WTC11 (cell line): ENCODE measurements around the gene PADI6. TPM values are rescaled to one million over a fixed set of nuclear protein-coding genes. Genes with fewer than 3 reads are reported as not detected.

Experiments
- ATAC-seq: fragments of 200-7000 bp; cut with Tn5 transposase; 2 replicates; pipeline ENCODE4 v1.10.0; 2021; ENCODE audit warnings: mild to moderate bottlenecking, moderate library complexity
- CTCF ChIA-PET: fragments of 300-600 bp; sonication (Branson Sonifier 250); formaldehyde crosslinking; loops from one replicate; lab custom pipeline; 2021; ENCODE audit warnings: antibody characterized with exemption; lab: Charles Lee
- POLR2A ChIA-PET: fragments of 350-600 bp; sonication (Branson Sonifier 250); formaldehyde crosslinking; loops from one replicate; lab custom pipeline; 2021; ENCODE audit warnings: antibody characterized with exemption; lab: Charles Lee
- DNase-seq: peaks from one replicate; pipeline ENCODE4 v3.0.0; 2021; ENCODE audit warnings: low spot score
- H3K27ac Mint-ChIP-seq: 2 replicates; pipeline ENCODE4 v1.8.0; 2021; ENCODE audit warnings: mixed read lengths
- H3K27me3 Mint-ChIP-seq: 2 replicates; pipeline ENCODE4 v1.8.0; 2021; ENCODE audit warnings: low read depth, mild to moderate bottlenecking, moderate library complexity, mixed read lengths
- H3K36me3 Mint-ChIP-seq: 2 replicates; pipeline ENCODE4 v1.8.0; 2021; ENCODE audit warnings: mixed read lengths
- H3K4me1 Mint-ChIP-seq: 2 replicates; pipeline ENCODE4 v1.8.0; 2022; ENCODE audit warnings: mixed read lengths
- H3K4me3 Mint-ChIP-seq: 2 replicates; pipeline ENCODE4 v1.8.0; 2021; ENCODE audit warnings: mild to moderate bottlenecking, moderate library complexity, mixed read lengths
- H3K9me3 Mint-ChIP-seq: 2 replicates; pipeline ENCODE4 v1.8.0; 2021; ENCODE audit warnings: mixed read lengths
- ETV6 ChIP-seq: sonication (generic); formaldehyde crosslinking; IDR thresholded peaks from 2 replicates; pipeline ENCODE4 v1.8.1; 2022; ENCODE audit warnings: mild to moderate bottlenecking, missing genetic modification reagents
- GRHL2 ChIP-seq: fragments of 250-450 bp; sonication (Bioruptor Pico); IDR thresholded peaks from 2 replicates; pipeline ENCODE4 v1.8.0; 2022; ENCODE audit warnings: mild to moderate bottlenecking, moderate library complexity; ENCODE audit not compliant: insufficient replicate concordance, severe bottlenecking
- IRF2 ChIP-seq: sonication (generic); formaldehyde crosslinking; IDR thresholded peaks from 2 replicates; pipeline ENCODE4 v1.8.0; 2022; ENCODE audit warnings: low read depth, missing genetic modification reagents, borderline replicate concordance
- MYBL2 ChIP-seq: sonication (generic); formaldehyde crosslinking; IDR thresholded peaks from 2 replicates; pipeline ENCODE4 v1.8.1; 2023; ENCODE audit warnings: mild to moderate bottlenecking, moderate library complexity, missing genetic modification reagents
- NFYB ChIP-seq: sonication (generic); formaldehyde crosslinking; conservative IDR thresholded peaks from 2 replicates; pipeline ENCODE4 v1.8.0; 2022; ENCODE audit warnings: low read depth, missing genetic modification reagents
- SP1 ChIP-seq: sonication (generic); formaldehyde crosslinking; conservative IDR thresholded peaks from 2 replicates; pipeline ENCODE4 v1.8.1; 2022; ENCODE audit warnings: missing genetic modification reagents
- TEAD1 ChIP-seq: sonication (generic); formaldehyde crosslinking; IDR thresholded peaks from 2 replicates; pipeline ENCODE4 v1.8.0; 2022; ENCODE audit warnings: mild to moderate bottlenecking, missing genetic modification reagents
- TP53 ChIP-seq: sonication (generic); formaldehyde crosslinking; IDR thresholded peaks from 2 replicates; pipeline ENCODE4 v1.8.1; 2023; ENCODE audit warnings: mild to moderate bottlenecking, missing genetic modification reagents
- ZNF396 ChIP-seq: fragments of 250-450 bp; sonication (Bioruptor Pico); IDR thresholded peaks from 2 replicates; pipeline ENCODE4 v1.8.0; 2021; ENCODE audit warnings: mild to moderate bottlenecking, moderate library complexity, borderline replicate concordance
- total RNA-seq: library from RNA; stranded (reverse); gene quantifications from 3 replicates; pipeline ENCODE4 v1.2.3, GENCODE V29; 2021
- TF ChIP-seq, protein P1 (sequence below): sonication (generic); formaldehyde crosslinking; IDR thresholded peaks from 2 replicates; pipeline ENCODE4 v1.8.0; 2022; ENCODE audit warnings: missing genetic modification reagents
- TF ChIP-seq, protein P2 (sequence below): fragments of 250-450 bp; sonication (Bioruptor Pico); IDR thresholded peaks from 2 replicates; pipeline ENCODE4 v1.9.0; 2021; ENCODE audit warnings: mild to moderate bottlenecking
- TF ChIP-seq, protein P3 (sequence below): sonication (generic); formaldehyde crosslinking; conservative IDR thresholded peaks from 2 replicates; pipeline ENCODE4 v1.8.1; 2022; ENCODE audit warnings: mild to moderate bottlenecking, missing genetic modification reagents
- TF ChIP-seq, protein P4 (sequence below): sonication (generic); formaldehyde crosslinking; IDR thresholded peaks from 2 replicates; pipeline ENCODE4 v1.8.0; 2023; ENCODE audit warnings: mild to moderate bottlenecking, missing genetic modification reagents
- TF ChIP-seq, protein P5 (sequence below): sonication (generic); formaldehyde crosslinking; IDR thresholded peaks from 2 replicates; pipeline ENCODE4 v1.8.1; 2023; ENCODE audit warnings: mild to moderate bottlenecking, missing genetic modification reagents
- TF ChIP-seq, protein P6 (sequence below): sonication (generic); formaldehyde crosslinking; IDR thresholded peaks from 2 replicates; pipeline ENCODE4 v1.8.0; 2023; ENCODE audit warnings: missing genetic modification reagents
- TF ChIP-seq, protein P7 (sequence below): sonication (generic); formaldehyde crosslinking; conservative IDR thresholded peaks from 2 replicates; pipeline ENCODE4 v1.8.1; 2023; ENCODE audit warnings: mild to moderate bottlenecking, low read depth, missing genetic modification reagents, moderate library complexity

Gene PADI6
- total RNA-seq, 1 experiment from 2014 or later = not detected

DNA sequence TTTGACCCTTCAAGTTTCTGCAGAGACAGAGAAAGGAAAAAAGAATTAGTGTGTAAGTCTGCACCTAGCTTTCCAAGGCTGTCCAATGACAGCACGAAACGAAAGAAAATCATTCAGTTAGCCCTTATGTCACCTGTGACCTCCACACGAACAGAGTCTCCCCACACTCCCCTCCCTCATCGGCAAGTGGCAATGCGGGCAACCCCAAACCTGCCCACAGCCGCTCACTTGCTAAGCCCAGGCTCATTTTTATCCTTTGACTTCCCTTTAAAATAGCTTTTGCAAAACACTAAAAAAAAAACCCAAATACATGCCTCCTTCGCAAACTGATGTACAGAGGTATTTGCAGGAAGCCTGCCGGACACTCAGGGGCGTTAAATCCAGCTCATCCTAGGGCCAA lies 57.2 kb downstream of the PADI6 start:
- DNase-seq (no peak), ATAC-seq (no peak)
- H3K9me3 Mint-ChIP-seq = no peaks in the 10 kb centered on the region
- CTCF ChIA-PET = interaction anchor here (1.2 to 1.4 kb wide), 2 partner anchors 10 to 49 kb away, joined by 4 to 5 read pairs; partner anchors contain the start of gene RCC2
- peak overlapping the region; percentile 8; the same call in 1 of the 2 replicates for H3K4me3 Mint-ChIP-seq
- TF ChIP-seq, protein P1, sequence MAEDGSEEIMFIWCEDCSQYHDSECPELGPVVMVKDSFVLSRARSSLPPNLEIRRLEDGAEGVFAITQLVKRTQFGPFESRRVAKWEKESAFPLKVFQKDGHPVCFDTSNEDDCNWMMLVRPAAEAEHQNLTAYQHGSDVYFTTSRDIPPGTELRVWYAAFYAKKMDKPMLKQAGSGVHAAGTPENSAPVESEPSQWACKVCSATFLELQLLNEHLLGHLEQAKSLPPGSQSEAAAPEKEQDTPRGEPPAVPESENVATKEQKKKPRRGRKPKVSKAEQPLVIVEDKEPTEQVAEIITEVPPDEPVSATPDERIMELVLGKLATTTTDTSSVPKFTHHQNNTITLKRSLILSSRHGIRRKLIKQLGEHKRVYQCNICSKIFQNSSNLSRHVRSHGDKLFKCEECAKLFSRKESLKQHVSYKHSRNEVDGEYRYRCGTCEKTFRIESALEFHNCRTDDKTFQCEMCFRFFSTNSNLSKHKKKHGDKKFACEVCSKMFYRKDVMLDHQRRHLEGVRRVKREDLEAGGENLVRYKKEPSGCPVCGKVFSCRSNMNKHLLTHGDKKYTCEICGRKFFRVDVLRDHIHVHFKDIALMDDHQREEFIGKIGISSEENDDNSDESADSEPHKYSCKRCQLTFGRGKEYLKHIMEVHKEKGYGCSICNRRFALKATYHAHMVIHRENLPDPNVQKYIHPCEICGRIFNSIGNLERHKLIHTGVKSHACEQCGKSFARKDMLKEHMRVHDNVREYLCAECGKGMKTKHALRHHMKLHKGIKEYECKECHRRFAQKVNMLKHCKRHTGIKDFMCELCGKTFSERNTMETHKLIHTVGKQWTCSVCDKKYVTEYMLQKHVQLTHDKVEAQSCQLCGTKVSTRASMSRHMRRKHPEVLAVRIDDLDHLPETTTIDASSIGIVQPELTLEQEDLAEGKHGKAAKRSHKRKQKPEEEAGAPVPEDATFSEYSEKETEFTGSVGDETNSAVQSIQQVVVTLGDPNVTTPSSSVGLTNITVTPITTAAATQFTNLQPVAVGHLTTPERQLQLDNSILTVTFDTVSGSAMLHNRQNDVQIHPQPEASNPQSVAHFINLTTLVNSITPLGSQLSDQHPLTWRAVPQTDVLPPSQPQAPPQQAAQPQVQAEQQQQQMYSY (CRISPR knock-in tag) = no peak
- TF ChIP-seq TP53 = no peak
- no peak for TF ChIP-seq GRHL2
- TF ChIP-seq, protein P2, sequence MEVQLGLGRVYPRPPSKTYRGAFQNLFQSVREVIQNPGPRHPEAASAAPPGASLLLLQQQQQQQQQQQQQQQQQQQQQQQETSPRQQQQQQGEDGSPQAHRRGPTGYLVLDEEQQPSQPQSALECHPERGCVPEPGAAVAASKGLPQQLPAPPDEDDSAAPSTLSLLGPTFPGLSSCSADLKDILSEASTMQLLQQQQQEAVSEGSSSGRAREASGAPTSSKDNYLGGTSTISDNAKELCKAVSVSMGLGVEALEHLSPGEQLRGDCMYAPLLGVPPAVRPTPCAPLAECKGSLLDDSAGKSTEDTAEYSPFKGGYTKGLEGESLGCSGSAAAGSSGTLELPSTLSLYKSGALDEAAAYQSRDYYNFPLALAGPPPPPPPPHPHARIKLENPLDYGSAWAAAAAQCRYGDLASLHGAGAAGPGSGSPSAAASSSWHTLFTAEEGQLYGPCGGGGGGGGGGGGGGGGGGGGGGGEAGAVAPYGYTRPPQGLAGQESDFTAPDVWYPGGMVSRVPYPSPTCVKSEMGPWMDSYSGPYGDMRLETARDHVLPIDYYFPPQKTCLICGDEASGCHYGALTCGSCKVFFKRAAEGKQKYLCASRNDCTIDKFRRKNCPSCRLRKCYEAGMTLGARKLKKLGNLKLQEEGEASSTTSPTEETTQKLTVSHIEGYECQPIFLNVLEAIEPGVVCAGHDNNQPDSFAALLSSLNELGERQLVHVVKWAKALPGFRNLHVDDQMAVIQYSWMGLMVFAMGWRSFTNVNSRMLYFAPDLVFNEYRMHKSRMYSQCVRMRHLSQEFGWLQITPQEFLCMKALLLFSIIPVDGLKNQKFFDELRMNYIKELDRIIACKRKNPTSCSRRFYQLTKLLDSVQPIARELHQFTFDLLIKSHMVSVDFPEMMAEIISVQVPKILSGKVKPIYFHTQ = no peak
- TF ChIP-seq ETV6 (CRISPR knock-in tag) = no peak
- TF ChIP-seq NFYB = no peak
- TF ChIP-seq, protein P3, sequence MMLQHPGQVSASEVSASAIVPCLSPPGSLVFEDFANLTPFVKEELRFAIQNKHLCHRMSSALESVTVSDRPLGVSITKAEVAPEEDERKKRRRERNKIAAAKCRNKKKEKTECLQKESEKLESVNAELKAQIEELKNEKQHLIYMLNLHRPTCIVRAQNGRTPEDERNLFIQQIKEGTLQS (CRISPR knock-in tag) = no peak
- TF ChIP-seq, protein P4, sequence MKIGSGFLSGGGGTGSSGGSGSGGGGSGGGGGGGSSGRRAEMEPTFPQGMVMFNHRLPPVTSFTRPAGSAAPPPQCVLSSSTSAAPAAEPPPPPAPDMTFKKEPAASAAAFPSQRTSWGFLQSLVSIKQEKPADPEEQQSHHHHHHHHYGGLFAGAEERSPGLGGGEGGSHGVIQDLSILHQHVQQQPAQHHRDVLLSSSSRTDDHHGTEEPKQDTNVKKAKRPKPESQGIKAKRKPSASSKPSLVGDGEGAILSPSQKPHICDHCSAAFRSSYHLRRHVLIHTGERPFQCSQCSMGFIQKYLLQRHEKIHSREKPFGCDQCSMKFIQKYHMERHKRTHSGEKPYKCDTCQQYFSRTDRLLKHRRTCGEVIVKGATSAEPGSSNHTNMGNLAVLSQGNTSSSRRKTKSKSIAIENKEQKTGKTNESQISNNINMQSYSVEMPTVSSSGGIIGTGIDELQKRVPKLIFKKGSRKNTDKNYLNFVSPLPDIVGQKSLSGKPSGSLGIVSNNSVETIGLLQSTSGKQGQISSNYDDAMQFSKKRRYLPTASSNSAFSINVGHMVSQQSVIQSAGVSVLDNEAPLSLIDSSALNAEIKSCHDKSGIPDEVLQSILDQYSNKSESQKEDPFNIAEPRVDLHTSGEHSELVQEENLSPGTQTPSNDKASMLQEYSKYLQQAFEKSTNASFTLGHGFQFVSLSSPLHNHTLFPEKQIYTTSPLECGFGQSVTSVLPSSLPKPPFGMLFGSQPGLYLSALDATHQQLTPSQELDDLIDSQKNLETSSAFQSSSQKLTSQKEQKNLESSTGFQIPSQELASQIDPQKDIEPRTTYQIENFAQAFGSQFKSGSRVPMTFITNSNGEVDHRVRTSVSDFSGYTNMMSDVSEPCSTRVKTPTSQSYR (CRISPR knock-in tag) = no peak
- TF ChIP-seq, protein P5, sequence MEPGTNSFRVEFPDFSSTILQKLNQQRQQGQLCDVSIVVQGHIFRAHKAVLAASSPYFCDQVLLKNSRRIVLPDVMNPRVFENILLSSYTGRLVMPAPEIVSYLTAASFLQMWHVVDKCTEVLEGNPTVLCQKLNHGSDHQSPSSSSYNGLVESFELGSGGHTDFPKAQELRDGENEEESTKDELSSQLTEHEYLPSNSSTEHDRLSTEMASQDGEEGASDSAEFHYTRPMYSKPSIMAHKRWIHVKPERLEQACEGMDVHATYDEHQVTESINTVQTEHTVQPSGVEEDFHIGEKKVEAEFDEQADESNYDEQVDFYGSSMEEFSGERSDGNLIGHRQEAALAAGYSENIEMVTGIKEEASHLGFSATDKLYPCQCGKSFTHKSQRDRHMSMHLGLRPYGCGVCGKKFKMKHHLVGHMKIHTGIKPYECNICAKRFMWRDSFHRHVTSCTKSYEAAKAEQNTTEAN (CRISPR knock-in tag) = no peak
- no peak for TF ChIP-seq TEAD1 (CRISPR knock-in tag)
- TF ChIP-seq, all 79 proteins: peak for 0
- Mint-ChIP-seq H3K4me1 (peaks cover 73% of the 10 kb centered on the region), H3K27ac (peak overlapping the region; percentile 97), H3K27me3 (no peaks in the 10 kb centered on the region), H3K36me3 (peaks cover 79% of the 10 kb centered on the region)
- POLR2A ChIA-PET = no interaction called here

DNA sequence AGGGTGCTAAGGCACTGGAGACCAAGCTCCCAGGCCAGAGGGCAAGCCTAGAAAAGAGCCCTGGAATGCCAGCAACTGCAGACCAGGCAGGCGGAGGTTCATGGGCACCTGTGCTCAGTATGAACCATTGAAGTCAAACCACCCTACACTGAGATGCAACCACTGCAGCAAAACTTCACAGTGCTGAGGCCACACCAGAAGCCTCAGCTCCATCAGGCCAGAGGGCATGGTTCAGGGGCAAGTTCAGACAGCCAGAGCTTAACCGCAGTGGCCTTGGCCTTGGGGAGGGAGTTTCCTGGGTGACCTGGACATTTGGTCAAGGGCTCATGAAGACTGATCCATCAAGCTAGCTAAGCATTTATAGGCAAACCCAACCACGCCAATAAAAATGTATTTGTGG lies 60.4 kb downstream of the PADI6 start:
- DNase-seq (no peak), ATAC-seq (no peak)
- H3K27ac Mint-ChIP-seq = peak overlapping the region; percentile 78
- TF ChIP-seq, protein P6, sequence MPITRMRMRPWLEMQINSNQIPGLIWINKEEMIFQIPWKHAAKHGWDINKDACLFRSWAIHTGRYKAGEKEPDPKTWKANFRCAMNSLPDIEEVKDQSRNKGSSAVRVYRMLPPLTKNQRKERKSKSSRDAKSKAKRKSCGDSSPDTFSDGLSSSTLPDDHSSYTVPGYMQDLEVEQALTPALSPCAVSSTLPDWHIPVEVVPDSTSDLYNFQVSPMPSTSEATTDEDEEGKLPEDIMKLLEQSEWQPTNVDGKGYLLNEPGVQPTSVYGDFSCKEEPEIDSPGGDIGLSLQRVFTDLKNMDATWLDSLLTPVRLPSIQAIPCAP (CRISPR knock-in tag) = no peak
- TF ChIP-seq, protein P7, sequence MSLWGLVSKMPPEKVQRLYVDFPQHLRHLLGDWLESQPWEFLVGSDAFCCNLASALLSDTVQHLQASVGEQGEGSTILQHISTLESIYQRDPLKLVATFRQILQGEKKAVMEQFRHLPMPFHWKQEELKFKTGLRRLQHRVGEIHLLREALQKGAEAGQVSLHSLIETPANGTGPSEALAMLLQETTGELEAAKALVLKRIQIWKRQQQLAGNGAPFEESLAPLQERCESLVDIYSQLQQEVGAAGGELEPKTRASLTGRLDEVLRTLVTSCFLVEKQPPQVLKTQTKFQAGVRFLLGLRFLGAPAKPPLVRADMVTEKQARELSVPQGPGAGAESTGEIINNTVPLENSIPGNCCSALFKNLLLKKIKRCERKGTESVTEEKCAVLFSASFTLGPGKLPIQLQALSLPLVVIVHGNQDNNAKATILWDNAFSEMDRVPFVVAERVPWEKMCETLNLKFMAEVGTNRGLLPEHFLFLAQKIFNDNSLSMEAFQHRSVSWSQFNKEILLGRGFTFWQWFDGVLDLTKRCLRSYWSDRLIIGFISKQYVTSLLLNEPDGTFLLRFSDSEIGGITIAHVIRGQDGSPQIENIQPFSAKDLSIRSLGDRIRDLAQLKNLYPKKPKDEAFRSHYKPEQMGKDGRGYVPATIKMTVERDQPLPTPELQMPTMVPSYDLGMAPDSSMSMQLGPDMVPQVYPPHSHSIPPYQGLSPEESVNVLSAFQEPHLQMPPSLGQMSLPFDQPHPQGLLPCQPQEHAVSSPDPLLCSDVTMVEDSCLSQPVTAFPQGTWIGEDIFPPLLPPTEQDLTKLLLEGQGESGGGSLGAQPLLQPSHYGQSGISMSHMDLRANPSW = no peak
- no peak for TF ChIP-seq IRF2 (CRISPR knock-in tag)
- TF ChIP-seq, protein P5 (CRISPR knock-in tag) = no peak
- TF ChIP-seq MYBL2 = no peak
- TF ChIP-seq ZNF396 (CRISPR knock-in tag) = no peak
- no peak for TF ChIP-seq SP1
- peak overlapping the region; percentile 33 for H3K4me3 Mint-ChIP-seq
- ChIA-PET POLR2A (interaction anchor here (0.8 kb wide), 1 partner anchor 20 kb away, joined by 3 read pairs; no protein-coding TSS in a partner anchor), CTCF (interaction anchor here (0.7 to 1.9 kb wide), 4 partner anchors 8 to 53 kb away, joined by 3 to 4 read pairs (median 4); no protein-coding TSS in a partner anchor)
- H3K9me3 Mint-ChIP-seq = no peaks in the 10 kb centered on the region
- H3K4me1 Mint-ChIP-seq = peaks cover 83% of the 10 kb centered on the region
- peaks cover 76% of the 10 kb centered on the region for H3K36me3 Mint-ChIP-seq
- no peaks in the 10 kb centered on the region for H3K27me3 Mint-ChIP-seq
